ENCODE data around the gene KMT2B. TPM values are rescaled to one million over a fixed set of nuclear protein-coding genes. Genes with fewer than 3 reads are reported as not detected.

Gene KMT2B
- total and polyA plus RNA-seq, 2 of the 8 experiments (the other 6 are each of a cell fraction or from before 2014, with no cell fraction given), result 26.7 to 38.6 TPM

DNA sequence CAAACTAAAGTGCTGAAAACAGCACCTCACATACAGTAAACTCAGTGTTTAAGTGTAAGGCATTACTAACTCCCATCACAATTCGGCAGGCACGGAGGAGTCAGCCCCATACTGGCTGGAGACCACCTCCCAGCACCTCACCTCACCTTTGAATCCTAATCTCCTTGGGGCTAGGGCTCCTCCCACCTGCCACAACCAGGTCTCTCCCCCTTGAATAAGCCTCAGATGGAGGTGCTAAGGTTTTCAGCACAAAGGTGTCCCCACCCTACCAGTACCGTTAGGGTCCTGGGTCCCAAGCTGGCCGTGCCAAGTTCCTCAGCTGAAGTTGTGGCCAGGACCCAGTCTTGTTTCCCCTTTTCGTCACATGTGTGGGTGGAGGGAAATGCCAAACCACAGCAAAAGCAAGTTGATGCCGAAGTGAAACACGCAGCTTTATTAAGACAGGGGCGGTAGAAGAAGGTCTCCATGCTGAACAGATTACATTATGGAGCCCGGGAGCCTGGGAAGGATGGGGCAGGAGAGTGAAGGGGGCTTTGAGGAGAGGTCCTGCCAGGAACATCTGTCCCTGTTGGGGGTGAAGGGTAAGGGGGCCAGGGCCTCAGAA is 24.4 kb downstream of the KMT2B start, which contains the start of gene IGFLR1:
Gene IGFLR1 (minus strand): TSS at position 332 of the 604 bp plus-strand sequence. CDS start 1,272 bp downstream, outside the sequence.
- Histone ChIP-seq H3K27ac (ENCODE audit: low read depth, low read length) (no peak within 1 kb of the TSS), H3K4me3 (ENCODE audit: extremely low read depth in 1 of 4, insufficient read depth in 2 of 4, low read depth in 3 of 4, low read length in 4 of 4) (peak within 1 kb of the TSS; percentile 10 to 86 (median 54); a peak in 5 of 8 replicates), H3K4me1 (replicated peaks in 1 of 4; ENCODE audit: control insufficient read depth in 3 of 4, insufficient read depth in 4 of 4, low read length in 3 of 4) (peaks cover 0 to 6% (median 3%) of the 10 kb centered on the region in 4 experiments; a peak in 3 of 7 replicates), H3K18ac (ENCODE audit: extremely low read depth, low read length) (no peak within 1 kb of the TSS), H2BK5ac (ENCODE audit: low read depth, low read length) (no peak within 1 kb of the TSS), H3K23me2 (ENCODE audit: low read depth, low read length) (peaks cover 17% of the 10 kb centered on the region; the same call in 1 of the 2 replicates), H3K9me3 (ENCODE audit: insufficient read depth in 2 of 2, low read depth in 1 of 2, low read length in 1 of 2) (no peaks in the 10 kb centered on the region), H4K5ac (ENCODE audit: insufficient read length, low read depth, low read length) (no peak within 1 kb of the TSS), H3K36me3 (ENCODE audit: control insufficient read depth in 2 of 4, insufficient read depth in 4 of 4, low read length in 3 of 4) (peaks cover 6 to 15% (median 9%) of the 10 kb centered on the region in 4 experiments; a peak in 5 of 8 replicates), H4K91ac (replicated peaks; ENCODE audit: insufficient read length, low read length) (peak within 1 kb of the TSS; percentile 79), H3K79me2 (ENCODE audit: control insufficient read depth in 1 of 2, insufficient read depth in 2 of 2, low read length in 2 of 2) (peaks cover 0 to 7% of the 10 kb centered on the region in 2 experiments; a peak in 1 of 4 replicates), H3K14ac (ENCODE audit: insufficient read length) (no peak within 1 kb of the TSS), H3K4ac (replicated peaks; ENCODE audit: insufficient read length, low read depth, low read length) (peak within 1 kb of the TSS; percentile 37), H3K4me2 (ENCODE audit: insufficient read depth in 1 of 2, low read depth in 2 of 2, low read length in 2 of 2) (peak within 1 kb of the TSS; percentile 70 to 78), H4K8ac (ENCODE audit: extremely low read depth, insufficient read depth, low read length) (0 out of 2 replicates have a peak within 1 kb of the TSS, but pooled peaks have one; percentile 39), H4K20me1 (replicated peaks in 1 of 2; ENCODE audit: control insufficient read depth in 1 of 2, insufficient read depth in 2 of 2, low read length in 2 of 2) (peaks cover 0 to 9% of the 10 kb centered on the region in 2 experiments), H3K79me1 (ENCODE audit: low read depth, low read length) (no peaks in the 10 kb centered on the region; the same call in none of the 2 replicates), H2BK20ac (ENCODE audit: low read length) (no peak within 1 kb of the TSS), H2AK5ac (ENCODE audit: low read depth, low read length) (peak within 1 kb of the TSS; percentile 39; the same call in 1 of the 2 replicates), H2BK12ac (ENCODE audit: low read depth, low read length) (peak within 1 kb of the TSS; percentile 60; the same call in 1 of the 2 replicates), H2AFZ (ENCODE audit: low read length) (no peak within 1 kb of the TSS), H3K56ac (replicated peaks; ENCODE audit: insufficient read length, low read depth, low read length) (no peak within 1 kb of the TSS), H2BK120ac (replicated peaks; ENCODE audit: low read depth, low read length) (no peak within 1 kb of the TSS), H2BK15ac (ENCODE audit: low read length) (peak within 1 kb of the TSS; percentile 72; the same call in 1 of the 2 replicates), H3K27me3 (replicated peaks in 1 of 4; ENCODE audit: control insufficient read depth in 3 of 4, extremely low read depth in 1 of 4, insufficient read depth in 3 of 4, low read length in 3 of 4) (no peaks in the 10 kb centered on the region), H3K9ac (replicated peaks in 1 of 4; ENCODE audit: extremely low read depth in 1 of 4, low read depth in 3 of 4, low read length in 3 of 4) (peak within 1 kb of the TSS in 2 of 4 experiments; percentile 1; a peak in 2 of 7 replicates), H3K23ac (ENCODE audit: insufficient read length) (no peak within 1 kb of the TSS)
- TF ChIP-seq TCF12 (IDR thresholded peaks at IDR 0.05; ENCODE audit: low read depth, low read length) (no peak), CHD2 (IDR thresholded peaks at IDR 0.05; ENCODE audit: low read length) (no peak), HDAC2 (IDR thresholded peaks at IDR 0.05; ENCODE audit: borderline replicate concordance in 1 of 2, low read depth in 2 of 2, low read length in 2 of 2) (no peak), ATF3 (IDR thresholded peaks at IDR 0.05; ENCODE audit: insufficient read depth, low read depth, low read length) (no peak), GABPA (IDR thresholded peaks at IDR 0.05; ENCODE audit: borderline replicate concordance, insufficient read depth, low read length) (no peak), RXRA (IDR thresholded peaks at IDR 0.05; ENCODE audit: insufficient read depth, low read depth, low read length) (no peak), FOSL1 (IDR thresholded peaks at IDR 0.05; ENCODE audit: insufficient read depth, low read depth, low read length) (no peak), KDM5A (IDR thresholded peaks at IDR 0.05; ENCODE audit: low read length) (no peak)
- DNase-seq (ENCODE audit: low read depth in 1 of 2, low spot score in 2 of 2), result no peak
- 91% methylated on average over 9 of the region's 9 CpGs; no CpG with 5 or more reads in 1 of the 2 experiments for WGBS, 2 experiments (ENCODE audit: extremely low coverage in 1 of 2, insufficient coverage in 1 of 2, insufficient read length in 1 of 2, insufficient replicate concordance in 2 of 2, low coverage in 1 of 2, low lambda C conversion rate in 2 of 2, missing lambda C conversion rate in 1 of 2)
- ChIA-PET CTCF (ENCODE audit: partially characterized antibody) (interaction anchor here (0.6 to 8.9 kb wide), 5 partner anchors 10 to 76 kb away, joined by 3 to 80 read pairs (median 4); no protein-coding TSS in a partner anchor), POLR2A (ENCODE audit: partially characterized antibody) (interaction anchor here (0.7 to 1.1 kb wide), 2 partner anchors 24 to 51 kb away, joined by 3 to 5 read pairs; no protein-coding TSS in a partner anchor)
- FAIRE-seq, result no peak

All from H1 (cell line).